Cerebellar nuclear complex (tissue), 1 donor: ENCODE measurements around the gene TRAPPC2L.
"Not testable (repeated sequence)": the region's sequence is repeated elsewhere in the genome, so short reads cannot be mapped to it uniquely, and the experiment has no call there.

Experiments
- DNase-seq, 2 experiments: peaks; one replicate each; lab custom pipeline; 2025; lab: John Stamatoyannopoulos, UW

The TRAPPC2L gene

DNA sequence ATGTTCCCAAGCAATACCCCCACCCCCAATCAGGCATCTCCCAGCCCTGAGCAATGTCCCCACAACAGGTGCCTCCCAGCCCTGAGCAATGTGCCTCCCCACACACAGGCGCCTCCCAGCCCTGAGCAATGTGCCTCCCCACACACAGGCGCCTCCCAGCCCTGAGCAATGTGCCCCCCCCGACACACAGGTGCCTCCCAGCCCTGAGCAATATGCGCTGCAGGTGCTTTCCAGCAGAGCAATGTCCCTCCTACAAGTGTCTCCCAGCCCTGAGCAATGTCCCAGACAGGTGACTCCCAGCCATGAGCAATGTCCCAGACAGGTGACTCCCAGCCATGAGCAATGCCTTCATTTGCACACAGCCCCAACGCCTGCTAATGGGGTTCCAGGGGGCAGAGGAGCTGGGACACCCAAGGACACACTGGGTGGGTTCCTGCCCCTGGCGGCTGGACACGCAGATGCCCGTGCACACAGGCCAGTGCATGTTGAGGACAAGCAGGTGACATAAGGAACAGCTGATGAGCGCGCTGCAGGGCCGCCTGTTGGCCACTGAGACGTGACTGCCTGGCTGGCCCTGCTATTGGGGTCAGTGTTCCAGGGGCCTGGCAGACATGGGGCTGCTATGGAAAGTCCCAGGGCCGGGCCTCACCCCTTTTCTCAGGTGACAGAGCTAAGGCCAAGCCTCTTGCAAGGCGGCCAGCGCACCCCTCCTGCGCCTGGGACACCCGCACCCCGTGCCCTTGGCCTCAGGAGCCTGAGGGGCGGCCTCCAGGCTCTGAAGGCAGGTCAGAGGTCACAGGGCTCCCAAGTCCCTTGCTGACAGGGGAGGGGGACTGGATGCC, 36.4 kb downstream of the TRAPPC2L start:
- no peak for DNase-seq

DNA sequence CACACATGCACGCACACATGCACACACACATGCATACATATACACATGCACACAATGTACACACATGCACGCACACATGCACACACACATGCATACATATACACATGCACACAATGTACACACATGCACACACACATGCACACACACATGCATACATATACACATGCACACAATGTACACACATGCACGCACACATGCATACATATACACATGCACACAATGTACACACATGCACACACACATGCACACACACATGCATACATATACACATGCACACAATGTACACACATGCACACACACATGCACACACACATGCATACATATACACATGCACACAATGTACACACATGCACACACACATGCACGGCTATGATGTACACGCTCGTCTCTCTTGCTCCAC, 37.3 kb downstream of the TRAPPC2L start:
- DNase-seq = not testable (repeated sequence)

DNA sequence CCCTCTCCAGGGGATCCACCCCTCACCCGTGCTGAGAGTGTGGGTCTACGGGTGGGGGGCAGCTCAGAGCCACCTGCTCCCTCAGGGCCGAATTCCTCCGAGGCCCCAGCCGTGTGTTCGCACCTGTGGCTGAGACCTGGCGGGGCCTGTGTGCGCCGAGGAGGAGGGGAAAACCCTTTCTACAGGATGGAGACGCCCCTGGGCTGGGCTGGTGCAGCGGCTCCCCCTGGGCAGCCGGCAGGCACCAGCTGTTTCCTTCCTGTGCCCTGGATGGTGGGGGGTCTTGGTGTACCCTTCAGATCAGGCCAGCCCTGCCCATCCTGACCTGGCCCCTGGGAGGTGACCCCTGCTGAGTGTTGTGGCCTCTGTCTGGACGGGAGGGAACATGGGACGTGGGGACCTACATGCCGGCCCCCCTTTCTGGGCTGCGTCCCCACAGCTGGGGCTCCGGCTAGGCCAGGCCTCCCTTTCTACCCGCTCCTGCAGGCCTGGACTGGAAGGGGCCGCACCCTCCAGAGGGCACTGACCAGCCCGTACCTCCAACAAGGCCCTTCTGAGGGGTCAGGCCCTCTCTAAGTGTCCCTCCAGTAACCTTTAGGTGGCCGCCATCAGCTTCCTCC, 37.9 kb downstream of the TRAPPC2L start:
- no peak for DNase-seq

DNA sequence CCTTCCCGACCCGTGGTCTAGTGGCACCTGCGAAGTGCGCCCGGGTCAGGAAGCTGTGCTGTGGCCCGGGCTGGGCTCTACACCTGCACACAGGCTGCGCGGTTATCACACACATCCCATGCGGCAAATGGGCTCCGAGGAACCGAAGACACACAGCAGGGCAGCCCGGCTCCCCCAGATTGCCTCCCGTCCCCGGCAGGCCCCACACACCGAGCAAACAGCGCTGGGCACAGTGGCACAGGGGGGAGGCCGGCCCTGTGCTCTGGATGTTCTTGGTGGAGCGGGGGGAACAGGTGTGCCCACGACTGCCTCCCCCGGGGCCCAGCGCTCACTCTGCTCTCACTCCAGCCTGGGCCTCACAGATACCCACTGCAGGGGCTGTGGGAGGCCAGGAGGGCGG, 38.4 kb downstream of the TRAPPC2L start:
- DNase-seq = no peak

DNA sequence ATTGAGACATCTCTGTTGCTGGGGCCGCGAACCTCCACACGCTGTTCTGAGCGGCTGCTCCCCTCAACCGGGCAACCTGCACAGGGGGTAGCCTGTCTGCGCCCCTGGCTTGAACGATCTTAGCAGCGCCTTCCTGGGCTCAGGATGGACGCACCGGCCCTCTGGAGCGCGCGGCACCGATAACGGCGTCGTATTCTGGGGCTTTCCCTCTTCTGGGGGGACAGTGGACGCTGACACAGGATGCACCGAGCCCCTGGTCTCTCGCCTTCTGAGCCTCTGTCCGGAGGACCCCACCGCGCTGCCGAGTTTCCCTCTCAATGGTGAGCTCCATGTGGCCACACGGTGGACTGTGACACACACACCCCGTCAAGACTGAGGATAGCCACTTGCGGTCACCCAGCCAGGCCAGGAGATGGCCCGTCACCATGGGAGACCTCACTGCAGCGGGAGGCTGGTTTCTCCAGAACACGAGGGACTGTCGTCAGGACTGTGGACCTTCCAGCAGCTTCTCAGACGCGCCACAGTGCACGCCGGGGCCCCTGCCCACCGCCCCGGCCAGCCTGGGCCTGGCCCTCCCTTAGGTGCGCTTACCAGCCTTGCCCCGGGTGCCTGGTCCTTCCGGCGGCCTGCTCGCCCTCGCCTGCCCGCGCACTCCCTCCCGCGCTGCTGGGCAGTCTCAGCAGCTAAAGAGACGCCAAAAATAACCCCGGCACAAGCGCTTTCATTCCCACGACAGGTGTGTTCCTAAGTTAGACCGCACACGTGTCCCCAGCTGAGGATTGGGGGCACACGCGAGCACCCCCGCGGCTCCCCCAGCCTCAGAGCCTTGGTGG, 39.5 kb downstream of the TRAPPC2L start:
- no peak for DNase-seq

DNA sequence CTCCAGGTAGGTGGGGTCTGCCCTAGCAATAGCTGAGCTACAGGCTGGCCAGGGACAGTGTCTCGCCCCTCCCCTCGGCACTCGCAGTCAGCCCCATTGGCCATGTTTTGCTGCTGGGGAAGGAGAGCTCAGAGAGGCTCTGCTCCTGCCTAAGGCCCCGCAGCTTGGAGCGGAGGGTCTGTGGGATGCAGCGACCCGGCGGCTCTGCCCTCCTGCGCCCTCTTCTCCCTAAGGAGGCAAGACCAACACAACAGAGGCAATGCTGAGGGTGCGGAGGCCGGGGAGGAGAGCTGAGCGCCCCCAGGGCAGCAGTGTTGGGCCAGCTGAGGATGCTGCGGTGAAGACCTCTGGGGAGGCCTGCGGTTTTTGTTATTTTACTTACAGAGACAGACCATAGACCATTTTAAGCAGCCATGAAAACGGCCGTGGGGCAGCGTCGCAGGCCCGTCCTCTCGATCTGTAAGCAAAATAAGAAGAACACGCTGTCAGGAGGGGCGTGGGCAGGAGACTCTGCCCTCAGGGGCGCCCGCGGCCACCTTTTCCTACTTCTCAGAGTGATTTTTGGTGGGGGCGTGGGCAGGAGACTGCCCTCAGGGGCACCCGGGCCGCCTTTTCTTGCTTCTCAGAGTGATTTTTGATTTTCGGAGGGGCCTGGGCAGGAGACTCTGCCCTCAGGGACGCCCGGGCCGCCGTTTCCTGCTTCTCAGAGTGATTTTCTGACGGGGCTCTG, 40.9 kb downstream of the TRAPPC2L start:
- no peak for DNase-seq

DNA sequence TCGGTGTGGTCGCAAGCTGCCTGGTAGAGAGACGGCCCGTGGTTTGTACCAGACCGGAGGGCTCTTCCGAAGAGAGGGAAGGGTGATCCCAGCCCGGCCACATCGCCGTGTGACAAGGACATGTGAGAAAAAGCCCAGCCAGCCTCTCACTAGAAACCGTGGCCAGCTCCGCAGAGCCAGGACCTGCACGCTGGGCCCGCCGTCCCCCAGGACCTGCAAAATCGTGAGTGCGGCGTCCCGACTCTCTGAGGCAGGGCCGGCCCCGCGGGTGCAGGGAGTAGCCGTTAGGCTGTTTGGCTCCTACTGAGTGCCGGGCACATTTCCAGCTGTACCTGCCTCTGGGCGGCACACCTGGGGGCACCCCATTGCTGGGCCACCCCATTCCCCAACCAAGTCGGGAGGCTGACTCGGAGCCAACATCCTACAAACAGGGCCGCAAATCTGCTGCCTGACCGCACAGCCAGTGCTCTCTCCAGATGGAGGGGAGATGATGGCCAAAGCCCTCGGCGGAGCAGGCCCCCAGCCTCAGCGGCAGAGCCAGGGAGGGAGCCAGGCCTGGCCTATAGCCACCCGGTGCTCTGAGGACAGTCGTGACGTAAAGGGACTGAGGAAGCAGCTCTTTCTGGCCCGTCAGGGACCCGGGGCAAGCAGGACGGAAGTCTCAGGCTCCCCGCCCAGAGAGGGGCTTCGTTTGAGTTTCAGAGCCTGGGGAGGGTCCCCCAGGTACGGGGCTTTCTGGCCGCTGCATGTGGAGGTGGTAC, 43.2 kb downstream of the TRAPPC2L start:
- no peak for DNase-seq

DNA sequence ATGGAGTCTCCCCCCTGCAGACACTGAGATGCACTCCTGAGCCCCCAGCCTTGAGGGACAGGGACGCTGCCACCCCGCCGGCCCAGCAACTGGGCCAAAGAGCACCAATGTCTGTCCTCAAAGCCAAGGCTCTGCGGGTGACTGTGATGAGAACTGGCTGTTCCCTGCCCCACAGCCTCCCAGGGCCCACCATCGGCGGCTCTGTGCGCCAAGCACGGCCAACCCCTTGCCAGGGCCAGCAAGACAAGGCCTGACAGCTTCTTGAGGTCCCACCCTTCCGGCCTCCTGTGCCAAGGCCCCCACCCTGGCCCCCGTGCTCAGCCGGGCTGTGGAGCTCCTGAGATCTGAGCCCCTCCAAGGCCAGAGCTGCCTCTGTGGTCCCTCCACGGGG, 43.7 kb downstream of the TRAPPC2L start:
- DNase-seq = no peak

DNA sequence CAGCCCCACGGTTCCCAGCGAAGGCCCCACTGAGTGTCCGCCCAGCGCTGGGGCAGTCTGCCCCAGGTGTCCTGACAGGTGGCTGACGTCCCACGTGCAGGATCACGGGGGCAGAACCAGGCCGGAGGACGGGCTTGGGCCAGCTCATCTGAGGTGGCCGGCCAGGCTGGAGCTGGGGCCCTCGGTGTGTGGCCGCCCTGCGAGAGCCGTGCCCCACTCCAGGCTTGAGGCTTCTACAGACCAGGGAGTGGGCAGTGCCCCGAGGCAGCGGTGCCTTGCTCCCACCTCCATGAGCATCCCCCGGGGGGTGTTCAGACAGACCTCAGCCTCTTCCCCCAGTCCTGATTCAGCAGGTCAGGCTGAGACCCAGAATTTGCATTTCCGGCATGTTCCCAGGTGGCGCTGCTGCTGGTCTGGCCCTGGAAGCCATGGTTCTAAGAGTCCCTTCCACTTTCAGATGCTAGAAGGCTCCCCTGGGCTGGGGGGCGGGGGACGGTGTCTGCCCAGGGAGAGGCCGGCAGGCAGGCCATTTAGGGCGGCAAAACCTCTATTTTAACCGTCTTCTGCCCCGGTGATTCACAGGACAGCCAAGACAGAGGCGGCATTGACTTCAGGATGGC, 44.9 kb downstream of the TRAPPC2L start:
- no peak for DNase-seq

DNA sequence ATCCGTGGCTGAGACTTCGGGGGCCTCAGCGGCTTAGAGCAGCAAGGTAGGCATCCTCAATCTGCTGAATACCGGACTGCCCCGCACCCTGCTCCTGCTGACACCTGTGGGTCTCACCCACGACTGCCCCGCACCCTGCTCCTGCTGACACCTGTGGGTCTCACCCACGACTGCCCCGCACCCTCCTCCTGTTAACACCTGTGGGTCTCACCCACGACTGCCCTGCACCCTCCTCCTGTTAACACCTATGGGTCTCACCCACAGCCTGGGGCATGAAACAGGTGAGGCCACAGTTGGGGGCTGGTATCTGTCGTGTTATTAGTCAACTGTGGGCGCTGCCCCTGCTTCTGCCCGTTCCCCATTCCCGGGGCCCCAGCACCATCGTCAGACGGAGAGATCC, 45.8 kb downstream of the TRAPPC2L start:
- no peak for DNase-seq

DNA sequence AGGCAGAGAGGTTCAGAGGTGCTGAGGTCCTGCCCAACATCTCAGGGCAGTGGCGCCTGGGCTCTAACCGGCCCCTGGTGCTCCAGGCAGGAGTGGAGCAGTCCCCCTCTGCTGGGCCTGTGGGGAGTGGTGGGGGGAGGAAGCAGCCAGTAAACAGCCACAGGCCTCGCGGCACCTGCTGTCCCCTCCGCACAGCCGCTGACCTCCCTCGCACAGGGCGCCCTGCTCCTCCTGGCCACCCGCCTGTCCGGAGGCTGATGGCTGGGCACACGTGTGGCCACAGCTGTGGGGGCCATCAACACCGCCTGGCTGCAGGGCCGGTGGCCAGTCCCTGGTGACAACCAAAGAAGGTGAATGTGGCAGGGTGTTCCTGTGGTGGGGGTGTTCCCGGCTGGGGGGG, 46.3 kb downstream of the TRAPPC2L start:
- no peak for DNase-seq

DNA sequence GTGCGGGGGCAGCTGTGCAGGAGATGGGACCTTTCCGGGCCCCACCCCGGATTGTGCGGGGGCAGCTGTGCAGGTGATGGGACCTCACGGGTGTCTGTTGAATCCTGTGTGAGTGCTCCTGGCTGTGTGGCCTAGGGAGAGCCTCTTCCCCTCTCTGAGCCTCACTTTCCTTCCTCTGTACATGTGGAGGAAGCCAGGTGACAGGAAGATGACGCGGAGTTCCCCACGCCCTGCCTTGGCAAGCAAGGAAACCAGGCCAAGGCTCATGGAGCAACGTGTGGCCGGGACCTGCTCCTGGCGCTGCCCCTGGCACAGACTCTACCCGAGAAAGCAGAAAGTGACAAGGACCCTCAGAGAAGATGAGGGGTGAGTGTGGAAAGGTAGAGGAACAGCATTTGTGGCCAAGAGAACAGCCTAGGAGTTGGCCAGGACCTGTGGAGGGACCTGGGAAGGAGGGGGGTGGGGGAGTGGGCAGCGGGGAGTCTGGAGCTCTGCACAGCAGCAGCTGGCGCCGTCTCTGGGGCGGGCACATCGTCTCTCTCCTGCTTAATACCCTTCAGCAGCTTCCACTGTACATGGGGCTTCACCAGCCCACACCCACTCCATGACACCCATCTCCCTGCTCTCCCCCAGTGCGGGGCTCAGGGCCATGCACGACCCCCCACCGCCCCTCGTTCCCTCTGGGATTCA, 47.9 kb downstream of the TRAPPC2L start:
- no peak for DNase-seq

DNA sequence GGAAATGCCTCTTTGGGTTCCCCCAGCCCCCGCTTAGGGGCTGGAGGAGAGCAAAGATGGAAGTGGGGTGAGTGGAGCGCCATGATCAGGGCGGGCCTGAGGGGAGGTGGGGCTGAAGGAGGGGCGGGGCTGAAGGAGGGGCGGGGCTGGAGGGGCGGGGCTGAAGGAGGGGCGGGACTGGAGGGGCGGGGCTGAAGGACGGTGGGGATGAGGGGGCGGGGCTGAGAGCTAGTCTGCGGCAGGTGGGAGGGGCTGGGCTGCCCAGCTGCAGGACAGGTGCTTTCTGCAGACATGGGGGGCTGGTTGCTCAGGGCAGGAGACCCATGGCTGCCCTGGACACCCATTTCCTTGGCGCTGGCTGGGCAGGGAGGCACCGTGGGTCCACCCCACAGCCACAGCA, 48.6 kb downstream of the TRAPPC2L start:
- DNase-seq = no peak

DNA sequence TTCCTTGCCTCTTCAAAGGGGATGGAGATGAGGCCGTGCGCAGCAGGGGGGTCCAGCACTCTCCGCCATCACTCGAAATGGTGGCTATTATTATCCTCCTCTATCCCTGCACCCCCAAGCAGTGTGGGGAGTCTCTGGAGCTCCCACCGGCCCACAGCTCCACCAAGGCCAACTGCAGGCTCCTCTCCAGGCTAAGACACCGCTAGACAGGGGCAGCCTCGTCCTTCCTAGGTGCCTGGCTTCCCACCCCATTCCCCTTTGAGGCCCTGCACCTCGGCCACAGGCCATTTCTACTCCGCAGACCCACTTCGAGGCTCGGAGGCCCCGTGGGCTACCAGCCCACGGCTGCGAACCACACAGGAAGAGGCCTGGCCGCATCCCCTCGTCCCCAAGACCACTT, 49.1 kb downstream of the TRAPPC2L start:
- no peak for DNase-seq

DNA sequence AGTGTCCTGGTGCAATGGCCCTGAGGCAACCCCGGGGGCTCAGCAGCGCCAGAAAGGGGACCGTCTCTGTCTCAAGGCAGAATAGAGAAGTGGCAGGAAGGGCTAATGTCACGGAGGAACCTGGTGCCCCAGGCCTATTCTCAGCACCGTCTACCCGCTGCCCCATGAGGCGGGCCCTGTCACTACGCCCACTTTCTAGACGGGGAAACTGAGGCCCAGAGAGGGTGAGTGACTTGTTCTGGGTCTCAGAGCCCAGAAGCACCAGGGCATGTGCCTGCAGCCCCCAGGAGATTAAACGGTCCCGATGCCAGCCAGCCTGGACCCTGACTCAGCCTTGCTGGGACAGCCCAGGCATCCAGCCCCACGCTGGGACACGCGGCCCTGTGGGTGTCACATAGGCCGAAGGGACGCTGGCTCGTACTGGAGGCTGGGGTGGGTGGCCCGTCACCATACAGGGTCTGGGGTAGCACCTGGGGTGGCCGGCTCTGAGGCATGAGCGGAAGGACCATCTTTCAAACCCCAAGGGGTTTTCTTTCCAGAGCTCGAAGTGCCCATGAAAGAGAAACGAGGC, 49.7 kb downstream of the TRAPPC2L start:
- no peak for DNase-seq

DNA sequence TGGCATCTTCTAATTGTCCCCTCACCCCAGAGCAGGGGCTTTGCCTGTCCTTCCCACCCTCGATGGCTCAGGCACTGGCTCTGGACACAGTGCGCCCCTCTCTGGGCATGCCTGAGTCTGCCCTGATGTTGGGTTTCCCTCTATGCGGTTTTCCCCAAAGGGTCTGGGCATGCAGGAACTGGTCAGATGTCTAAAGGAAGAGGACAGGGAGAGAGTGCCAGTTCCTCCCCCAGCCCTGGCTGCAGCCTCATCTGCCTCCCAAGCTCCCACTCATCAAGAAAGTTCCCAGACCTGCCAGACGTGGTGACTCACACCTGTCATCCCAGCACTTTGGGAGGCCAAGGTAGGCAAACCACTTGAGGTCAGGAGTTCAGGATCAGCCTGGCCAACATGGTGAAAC, 50.8 kb downstream of the TRAPPC2L start:
- no peak for DNase-seq

DNA sequence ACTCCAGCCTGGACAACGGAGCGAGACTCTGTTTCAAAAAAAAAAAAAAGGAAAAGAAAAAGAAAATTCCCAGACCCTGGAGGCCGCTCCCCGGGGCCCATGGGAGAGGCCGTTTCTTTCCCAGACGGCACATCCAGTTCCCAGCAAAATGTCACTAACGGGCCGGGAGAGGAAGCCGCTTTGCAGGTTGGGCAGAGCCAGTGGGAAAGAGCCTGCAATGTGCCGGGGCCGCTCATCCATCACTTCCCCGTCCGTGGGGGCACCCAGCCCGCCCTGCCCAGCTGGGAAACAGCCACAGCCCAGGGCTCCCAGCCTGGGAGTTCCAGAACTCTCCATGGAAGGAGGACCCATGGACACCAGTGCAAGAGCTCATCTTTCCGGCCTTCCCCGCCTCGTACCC, 51.4 kb downstream of the TRAPPC2L start:
- no peak for DNase-seq

DNA sequence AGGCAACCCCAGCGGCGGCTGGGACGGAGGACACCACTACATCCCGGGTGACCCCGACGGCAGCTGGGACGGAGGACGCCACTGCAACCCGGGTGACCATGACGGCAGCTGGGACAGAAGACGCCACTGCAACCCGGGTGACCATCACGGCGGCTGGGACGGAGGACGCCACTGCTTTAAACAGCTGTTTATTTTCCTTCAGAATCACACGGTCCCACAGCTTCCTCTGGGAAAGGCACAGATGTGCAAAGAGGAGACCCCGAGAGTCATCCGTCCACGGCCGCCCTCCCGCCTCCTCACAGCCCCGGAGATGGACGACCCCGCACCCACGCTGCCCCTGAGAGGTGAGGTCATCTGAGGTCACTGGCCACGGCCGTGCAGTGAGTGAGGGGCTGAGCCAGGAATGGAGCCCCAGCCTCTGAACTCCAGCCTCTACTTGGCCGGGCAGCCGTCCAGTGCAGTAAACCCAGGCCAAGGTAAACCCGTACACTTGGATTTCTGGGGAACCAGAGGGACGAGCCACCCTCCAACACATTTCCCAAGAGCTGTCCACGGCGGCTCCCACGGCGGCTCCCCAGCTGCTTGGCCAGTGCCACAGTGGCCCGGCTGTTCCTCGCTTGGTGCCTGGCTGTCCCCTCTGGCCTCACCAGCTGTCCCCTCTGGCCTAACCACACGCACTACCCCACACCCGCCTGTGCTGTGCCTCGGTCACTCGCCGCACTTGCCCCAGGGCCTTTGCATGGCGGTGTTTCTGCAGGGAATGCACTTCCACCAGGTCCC, 52.7 kb downstream of the TRAPPC2L start:
- DNase-seq = no peak
